A549 (cell line): ENCODE measurements around the gene PLCH1.

Experiments
- PHF8 ChIP-seq: fragments of 200-600 bp; sonication (generic); IDR thresholded peaks from 2 replicates; pipeline ENCODE4 v1.6.1; 2016; ENCODE audit warnings: low read depth, mild to moderate bottlenecking, antibody characterized with exemption, moderate library complexity, borderline replicate concordance
- RAD21 ChIP-seq, 2 experiments: fragments of >200 bp in 1 of 2; sonication (Bioruptor Twin) in 1 of 2; formaldehyde crosslinking in 1 of 2; IDR thresholded peaks in 1 of 2; conservative IDR thresholded peaks in 1 of 2; 2 replicates in 1 of 2; 3 replicates in 1 of 2; pipeline ENCODE4 v1.6.1; 2012 to 2018; ENCODE audit warnings: inconsistent platforms in 1 of 2
- RARB ChIP-seq: fragments of 250-450 bp; sonication (Bioruptor Pico); IDR thresholded peaks from 2 replicates; pipeline ENCODE4 v1.8.0; 2021; ENCODE audit warnings: mild to moderate bottlenecking, moderate library complexity
- RCOR1 ChIP-seq: fragments of 150-350 bp; IDR thresholded peaks from 2 replicates; pipeline ENCODE4 v1.6.1; 2014; ENCODE audit warnings: antibody characterized with exemption, low read length, low read depth
- SMC3 ChIP-seq: fragments of >200 bp; sonication (Bioruptor Twin); formaldehyde crosslinking; IDR thresholded peaks from 3 replicates; pipeline ENCODE4 v1.6.1; 2018; ENCODE audit warnings: inconsistent platforms
- TP53 ChIP-seq: fragments of 250-450 bp; sonication (Bioruptor Pico); IDR thresholded peaks from 2 replicates; pipeline ENCODE4 v1.5.0; 2021; ENCODE audit warnings: mild to moderate bottlenecking, moderate library complexity
- TF ChIP-seq, protein P1 (sequence below): fragments of >200 bp; sonication (Bioruptor Twin); formaldehyde crosslinking; IDR thresholded peaks from 3 replicates; pipeline ENCODE4 v1.5.1; 2016
- TF ChIP-seq, protein P2 (sequence below): fragments of 200-600 bp; sonication (generic); IDR thresholded peaks from 2 replicates; pipeline ENCODE4 v1.6.1; 2016; ENCODE audit warnings: antibody characterized with exemption, mild to moderate bottlenecking, moderate library complexity

DNA sequence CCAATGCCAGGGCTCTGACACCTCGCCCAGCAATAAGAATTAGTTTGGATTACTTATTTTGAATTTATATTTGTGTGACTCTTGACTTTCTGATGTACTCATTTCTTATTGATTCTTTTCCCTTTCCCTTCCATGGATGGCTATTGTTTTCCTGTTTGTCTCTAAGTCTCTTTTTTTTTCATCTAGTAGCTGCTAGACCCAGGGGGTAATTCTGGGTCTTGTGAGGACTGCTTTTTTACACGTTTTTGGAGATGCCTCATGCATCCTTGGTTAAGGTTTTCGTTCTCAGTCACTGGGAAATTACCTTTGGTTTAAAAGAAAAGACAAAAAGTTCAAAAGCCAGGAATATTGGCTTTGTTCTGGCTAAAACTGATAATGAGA, 381.2 kb downstream of the PLCH1 start:
- no peak for TF ChIP-seq TP53 (CRISPR knock-in tag)
- TF ChIP-seq, protein P1, sequence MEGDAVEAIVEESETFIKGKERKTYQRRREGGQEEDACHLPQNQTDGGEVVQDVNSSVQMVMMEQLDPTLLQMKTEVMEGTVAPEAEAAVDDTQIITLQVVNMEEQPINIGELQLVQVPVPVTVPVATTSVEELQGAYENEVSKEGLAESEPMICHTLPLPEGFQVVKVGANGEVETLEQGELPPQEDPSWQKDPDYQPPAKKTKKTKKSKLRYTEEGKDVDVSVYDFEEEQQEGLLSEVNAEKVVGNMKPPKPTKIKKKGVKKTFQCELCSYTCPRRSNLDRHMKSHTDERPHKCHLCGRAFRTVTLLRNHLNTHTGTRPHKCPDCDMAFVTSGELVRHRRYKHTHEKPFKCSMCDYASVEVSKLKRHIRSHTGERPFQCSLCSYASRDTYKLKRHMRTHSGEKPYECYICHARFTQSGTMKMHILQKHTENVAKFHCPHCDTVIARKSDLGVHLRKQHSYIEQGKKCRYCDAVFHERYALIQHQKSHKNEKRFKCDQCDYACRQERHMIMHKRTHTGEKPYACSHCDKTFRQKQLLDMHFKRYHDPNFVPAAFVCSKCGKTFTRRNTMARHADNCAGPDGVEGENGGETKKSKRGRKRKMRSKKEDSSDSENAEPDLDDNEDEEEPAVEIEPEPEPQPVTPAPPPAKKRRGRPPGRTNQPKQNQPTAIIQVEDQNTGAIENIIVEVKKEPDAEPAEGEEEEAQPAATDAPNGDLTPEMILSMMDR: no peak
- no peak for TF ChIP-seq SMC3
- TF ChIP-seq, protein P2, sequence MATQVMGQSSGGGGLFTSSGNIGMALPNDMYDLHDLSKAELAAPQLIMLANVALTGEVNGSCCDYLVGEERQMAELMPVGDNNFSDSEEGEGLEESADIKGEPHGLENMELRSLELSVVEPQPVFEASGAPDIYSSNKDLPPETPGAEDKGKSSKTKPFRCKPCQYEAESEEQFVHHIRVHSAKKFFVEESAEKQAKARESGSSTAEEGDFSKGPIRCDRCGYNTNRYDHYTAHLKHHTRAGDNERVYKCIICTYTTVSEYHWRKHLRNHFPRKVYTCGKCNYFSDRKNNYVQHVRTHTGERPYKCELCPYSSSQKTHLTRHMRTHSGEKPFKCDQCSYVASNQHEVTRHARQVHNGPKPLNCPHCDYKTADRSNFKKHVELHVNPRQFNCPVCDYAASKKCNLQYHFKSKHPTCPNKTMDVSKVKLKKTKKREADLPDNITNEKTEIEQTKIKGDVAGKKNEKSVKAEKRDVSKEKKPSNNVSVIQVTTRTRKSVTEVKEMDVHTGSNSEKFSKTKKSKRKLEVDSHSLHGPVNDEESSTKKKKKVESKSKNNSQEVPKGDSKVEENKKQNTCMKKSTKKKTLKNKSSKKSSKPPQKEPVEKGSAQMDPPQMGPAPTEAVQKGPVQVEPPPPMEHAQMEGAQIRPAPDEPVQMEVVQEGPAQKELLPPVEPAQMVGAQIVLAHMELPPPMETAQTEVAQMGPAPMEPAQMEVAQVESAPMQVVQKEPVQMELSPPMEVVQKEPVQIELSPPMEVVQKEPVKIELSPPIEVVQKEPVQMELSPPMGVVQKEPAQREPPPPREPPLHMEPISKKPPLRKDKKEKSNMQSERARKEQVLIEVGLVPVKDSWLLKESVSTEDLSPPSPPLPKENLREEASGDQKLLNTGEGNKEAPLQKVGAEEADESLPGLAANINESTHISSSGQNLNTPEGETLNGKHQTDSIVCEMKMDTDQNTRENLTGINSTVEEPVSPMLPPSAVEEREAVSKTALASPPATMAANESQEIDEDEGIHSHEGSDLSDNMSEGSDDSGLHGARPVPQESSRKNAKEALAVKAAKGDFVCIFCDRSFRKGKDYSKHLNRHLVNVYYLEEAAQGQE: no peak
- no peak for TF ChIP-seq PHF8
- no peak for TF ChIP-seq RARB
- no peak for TF ChIP-seq RCOR1
- TF ChIP-seq RAD21 (conservative IDR thresholded peaks at IDR 0.05 in 1 of 2, IDR thresholded peaks at IDR 0.05 in 1 of 2): no peak
